ENCODE measurements around the gene RPS2.
"Not testable (repeated sequence)": the region's sequence is repeated elsewhere in the genome, so short reads cannot be mapped to it uniquely, and the experiment has no call there.

The RPS2 gene

DNA sequence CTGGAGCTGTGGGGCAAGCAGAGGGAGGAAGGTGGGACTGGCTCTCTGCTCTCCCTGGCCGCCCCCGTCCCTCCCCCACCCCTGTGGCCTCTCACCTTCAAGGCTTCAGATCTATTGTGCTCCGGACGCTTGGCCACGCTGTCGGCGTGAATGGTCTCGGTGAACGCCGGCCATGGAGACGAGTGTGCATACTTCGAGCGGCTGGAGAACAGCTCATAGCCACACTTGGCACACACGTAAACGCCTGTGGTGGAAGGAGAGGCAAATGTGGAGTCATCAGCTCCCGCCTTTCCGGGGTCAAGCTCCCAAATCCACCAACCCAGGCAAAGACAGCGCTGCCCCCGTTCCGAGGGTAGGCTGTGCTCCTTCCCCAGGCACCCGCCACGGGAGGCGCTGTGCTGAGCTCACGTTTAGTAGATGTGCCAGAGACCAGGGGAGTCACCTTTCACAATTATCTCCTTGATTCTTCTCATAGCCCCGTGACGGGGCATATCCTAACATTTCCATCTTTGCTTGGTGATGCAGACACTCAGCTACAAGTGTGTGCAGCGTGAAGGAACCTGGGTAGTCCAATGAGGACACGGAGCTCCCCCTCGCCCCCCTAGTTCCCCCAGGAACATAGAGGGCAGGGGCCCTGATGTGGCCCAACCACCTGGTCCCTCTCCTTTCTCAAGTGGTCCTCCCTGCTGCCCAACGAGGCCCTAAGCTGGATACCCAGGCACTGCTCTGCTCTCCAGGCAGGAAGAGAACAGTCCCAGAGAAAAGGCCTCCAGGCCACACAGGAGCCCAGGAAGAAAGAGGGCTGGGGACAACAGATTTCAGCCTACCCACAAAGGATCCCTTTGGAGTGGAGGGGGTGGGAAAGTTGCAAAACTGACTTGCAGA lies 23.2 kb downstream of the RPS2 start:
- no peak for DNase-seq

DNA sequence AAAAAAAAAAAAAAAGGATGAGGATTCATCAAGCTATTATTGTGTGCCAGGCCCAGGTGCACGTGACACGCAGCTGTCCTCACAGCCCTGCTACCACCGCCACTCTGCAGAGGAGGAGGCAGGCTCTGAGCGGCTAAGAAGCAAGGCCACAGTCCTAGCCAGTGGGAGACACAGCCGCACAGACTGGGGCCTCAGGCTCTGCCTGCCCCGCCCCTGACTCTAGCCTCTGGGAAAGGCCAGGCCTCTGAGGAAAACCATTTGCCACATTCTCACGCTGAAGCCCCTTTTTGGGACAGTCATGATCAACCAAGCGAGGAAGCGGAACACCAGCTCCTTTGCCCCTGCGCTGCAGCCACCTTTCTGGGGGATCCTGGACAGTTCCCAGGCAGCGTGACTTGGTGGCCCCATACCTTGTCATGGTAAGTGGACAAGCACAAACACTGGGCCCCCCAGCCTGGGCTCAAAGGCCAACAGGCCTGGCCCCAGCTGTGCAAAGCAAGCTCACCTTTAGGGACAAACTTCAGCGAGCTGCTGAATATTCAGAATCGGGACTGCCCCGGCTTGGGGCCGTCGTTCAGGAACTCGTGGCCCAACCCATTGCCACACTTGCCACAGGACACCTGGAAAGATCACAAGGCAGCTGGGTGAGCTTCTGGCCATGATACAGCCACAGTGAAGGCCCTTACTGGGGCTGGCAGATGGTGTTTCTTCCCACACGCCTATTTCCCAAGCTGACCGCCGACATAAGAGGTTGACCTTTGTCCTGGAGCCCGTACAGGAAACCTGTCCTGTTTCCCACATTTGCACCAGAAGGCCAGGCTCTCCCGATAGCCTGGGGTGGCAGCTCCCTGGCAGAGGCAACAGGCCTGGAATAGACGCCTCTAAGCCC lies 24.1 kb downstream of the RPS2 start:
- no peak for DNase-seq

DNA sequence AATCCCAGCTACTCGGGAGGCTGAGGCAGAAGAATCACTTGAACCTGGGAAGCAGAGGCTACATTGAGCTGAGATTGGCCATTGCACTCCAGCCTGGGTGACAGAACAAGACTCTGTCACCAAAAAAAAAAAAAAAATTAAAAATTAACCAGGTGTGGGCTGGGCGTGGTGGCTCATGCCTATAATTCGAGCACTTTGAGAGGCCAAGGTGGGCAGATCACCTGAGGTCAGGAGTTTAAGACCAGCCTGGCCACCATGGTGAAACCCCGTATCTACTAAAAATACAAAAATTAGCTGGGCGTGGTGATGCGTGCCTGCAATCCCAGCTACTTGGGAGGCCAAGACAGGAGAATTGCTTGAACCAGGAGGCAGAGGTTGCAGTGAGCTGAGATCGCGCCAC lies 24.8 kb downstream of the RPS2 start:
- not testable (repeated sequence) for DNase-seq

DNA sequence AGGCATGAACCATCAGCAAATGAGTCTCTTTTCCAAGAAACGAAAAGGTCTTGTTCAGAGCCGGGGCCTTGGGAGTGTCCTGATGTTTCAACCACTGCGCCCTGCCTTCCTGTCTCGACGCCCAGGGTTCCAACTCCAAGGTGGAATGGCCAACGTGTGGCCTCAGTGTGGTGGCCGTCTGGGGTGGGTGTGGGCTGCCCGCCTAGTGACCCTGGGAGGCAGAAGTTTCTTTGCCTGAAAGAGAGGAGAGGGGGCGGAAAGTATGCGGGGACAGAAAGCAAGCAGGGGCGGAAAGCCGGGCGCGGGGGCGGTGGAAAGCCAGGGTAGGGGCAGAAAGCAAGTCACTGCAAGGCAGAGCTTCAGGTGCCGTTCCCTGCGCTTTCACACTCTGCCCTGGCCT lies 25.7 kb downstream of the RPS2 start:
- no peak for DNase-seq

DNA sequence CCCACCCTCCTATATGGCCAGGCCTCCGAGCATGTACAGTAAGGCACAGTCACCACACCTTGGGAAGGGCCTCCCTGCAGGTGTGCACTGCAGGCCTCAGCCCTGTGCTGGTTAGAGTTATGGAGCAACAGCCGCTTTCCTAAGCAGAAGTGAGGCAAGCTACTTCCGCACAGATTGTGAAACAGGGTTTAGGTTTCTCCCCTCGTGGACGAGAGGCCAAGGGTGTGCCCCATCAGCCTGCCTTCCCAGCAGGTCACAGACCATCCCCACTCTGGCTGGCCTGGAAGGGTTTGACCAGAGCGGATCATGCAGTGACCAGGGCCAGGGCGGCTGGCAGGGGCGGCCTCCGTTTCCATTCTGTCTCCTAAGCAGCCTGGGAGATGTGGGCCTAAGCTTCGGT lies 26.3 kb downstream of the RPS2 start:
- no peak for DNase-seq

DNA sequence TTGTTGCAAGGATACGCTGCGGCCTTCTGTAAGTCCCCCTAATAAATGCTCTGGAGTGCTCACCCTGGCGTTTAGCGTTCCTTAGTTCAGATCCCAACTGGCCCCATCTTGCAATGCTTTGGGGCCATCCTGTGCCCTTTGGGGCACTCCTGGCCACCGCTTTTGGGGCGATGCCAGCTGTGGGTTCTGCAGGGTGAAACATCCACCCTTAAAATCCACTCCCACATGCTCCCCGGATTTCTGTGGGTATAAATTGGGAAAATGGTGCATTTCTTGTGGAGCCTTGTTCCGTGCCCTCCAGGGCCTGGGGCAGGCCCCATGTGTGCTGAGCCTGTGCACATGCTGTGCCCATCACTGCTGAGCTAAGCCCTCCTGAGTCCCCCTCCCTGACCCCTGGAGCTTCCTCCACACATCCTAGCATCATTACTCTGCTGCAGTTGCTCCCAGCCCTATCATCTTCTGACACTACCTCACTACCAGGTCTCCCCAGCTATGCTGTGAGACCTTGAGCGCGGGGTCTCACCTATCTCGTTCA lies 27.6 kb downstream of the RPS2 start:
- no peak for DNase-seq

DNA sequence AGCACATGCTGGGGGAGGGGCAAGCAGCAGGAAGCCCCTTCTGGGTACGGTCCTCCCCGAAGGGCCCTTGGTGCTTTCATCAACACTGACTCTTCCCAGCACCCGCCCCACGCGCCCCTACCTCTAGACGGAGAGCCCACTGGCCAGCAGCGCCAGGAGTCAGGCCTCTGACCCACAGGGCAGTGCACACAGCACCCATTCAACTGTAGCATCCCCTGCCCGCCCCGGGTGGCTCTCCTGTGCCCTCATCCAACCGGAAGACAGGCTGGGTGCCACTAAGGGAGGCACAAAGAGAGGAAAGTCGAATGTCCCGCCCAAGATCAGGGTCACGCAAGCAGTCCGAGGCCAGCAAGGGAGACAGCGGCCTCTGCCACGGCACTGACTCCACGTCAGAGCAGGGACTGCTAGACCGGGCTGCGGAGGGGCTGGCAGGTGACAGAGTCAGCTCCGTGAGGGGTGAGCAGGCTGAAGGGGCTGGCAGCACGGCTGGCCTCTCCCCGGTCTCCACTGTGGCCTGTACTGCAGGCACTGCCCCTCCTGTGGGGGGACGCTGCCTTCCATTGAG lies 31.4 kb downstream of the RPS2 start:
- no peak for DNase-seq

DNA sequence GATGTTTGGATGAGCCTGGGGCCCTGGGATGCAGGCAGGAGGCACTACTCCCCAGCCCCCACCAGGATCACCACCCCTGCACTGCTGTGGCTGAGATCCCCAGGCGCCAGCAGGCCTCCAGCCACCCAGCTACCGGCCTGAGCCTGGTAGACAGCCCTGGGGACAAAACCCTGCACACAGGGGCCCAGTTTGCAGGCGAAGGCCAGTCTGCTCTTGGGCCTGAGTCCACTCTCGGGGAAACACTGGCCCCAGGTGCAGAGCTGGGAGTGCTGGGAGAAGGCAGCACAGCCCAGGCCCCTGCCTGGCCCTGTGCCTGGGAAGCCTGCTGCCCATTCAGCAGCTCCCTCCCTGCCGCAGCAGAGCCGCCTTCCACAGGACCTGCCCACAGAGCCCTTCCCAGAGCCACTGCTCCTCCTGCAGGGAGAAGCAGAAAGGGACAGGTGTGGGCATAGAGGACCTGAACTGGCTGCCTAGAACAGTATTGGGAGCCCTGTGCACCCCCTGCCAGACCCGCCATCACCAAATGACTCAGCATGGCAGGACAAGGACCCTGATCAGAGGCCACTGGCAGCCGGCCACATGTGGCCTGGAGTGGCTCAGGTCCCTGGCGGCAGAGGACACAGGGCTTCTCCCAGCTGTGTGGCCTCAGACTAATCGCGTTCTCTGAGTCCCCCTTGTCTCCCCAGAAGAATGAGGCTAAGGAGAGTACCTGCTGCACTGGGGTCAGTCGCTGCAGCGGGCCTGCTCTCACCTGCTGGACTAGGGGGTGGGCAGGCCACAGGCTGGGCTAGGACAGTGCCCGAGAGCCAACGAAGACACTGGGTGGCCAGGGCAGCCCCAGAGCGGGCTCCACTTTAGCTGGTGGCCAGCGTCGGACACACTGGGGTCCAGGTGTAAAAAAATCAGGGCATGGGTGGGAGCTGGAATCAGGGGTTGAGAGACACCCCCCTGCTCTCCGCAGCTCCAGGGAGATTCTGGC lies 32.3 kb downstream of the RPS2 start:
- no peak for DNase-seq

DNA sequence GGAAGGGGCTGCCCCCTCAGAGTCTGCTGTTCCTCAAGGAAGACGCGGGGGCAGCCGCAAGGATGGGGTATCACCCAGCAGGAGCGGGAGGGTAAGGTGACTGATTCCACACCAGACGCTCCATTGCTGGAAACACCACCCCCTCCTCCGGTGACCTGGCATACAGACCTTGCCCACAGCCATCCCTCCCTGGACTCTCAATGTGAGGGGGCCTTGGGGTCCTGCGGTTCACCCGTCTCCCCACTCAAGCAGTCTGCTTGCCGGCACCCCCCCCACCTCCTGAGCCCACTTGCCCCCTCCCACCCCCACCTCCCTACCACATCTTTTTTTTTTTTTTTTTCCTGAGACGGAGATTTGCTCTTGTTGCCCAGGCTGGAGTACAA lies 34.3 kb downstream of the RPS2 start:
- DNase-seq: no peak

DNA sequence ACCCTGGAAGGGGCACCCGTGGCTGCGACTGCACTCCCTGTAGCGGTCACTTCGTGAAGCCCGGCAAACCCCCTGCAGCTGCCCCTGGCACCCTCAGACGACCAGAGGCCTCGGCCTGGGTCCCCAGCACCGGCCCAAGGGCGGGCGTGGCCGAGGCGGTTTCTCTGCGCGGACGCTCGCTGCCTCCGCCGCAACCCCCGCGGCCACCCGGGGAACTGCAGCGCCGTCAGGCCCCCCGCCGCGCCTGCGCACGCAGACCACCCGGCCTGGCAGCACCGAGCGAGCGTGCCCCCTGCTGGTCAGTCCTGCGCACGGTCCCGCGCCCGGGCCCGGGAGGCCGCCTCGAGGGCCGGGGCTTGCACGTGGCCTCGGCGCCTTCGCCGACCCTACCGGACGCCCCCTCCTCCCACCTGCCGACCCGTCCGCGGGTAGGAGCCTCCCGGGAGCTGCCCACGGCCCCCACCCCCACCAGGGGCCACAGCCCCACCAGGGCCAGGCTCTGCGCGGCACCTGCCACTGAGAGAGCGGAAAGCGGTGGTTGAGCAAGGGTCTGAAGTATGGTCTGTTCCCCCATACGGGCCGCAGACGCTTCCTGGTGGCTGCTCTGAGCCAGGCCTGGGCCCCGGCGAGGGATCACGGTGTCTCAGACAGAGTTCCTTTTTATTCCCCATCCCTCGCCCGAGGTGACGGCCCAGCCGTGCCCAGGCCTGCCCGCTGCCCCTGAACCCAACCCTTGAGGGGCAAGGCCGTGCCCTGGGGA lies 34.9 kb downstream of the RPS2 start:
- DNase-seq: no peak

DNA sequence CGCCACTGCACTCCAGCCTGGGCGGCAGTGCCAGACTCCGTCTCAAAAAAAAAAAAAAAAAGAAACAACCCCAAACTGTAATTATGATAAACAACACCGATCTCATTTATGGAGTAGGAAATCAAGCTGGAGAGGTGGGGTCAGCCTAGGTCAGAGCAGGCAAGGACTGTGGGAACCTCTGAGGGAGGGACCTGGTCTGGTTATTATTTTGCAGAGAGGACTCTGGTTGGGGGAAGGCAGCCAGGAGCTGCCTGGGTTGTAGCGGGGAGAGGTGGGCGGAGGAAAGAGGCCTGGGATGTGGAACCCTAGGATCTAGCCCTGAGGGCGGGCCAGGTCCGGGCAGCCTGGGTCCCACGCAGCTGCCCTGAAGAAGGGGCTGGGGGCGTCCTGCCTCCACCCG lies 35.5 kb downstream of the RPS2 start:
- no peak for DNase-seq

DNA sequence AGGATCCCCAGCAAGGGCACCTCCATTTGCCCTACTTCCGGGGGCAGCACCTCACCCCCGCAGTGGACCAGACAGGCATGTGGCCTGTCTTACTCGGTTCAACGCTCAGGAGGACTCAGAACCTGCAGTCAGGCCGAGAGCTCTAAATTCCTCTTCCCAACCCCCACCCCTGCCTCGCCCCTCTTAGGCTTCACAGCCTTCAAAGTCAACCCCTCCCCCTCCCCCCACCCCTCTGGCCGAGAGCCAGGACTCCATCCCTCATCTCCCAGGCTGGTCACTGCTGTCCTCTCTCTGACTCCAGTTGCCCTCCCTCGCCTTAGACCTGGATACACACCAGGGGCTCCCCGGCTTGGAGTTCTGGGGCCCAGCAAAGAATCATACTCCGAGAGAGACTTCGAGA lies 38.4 kb downstream of the RPS2 start:
- no peak for DNase-seq

DNA sequence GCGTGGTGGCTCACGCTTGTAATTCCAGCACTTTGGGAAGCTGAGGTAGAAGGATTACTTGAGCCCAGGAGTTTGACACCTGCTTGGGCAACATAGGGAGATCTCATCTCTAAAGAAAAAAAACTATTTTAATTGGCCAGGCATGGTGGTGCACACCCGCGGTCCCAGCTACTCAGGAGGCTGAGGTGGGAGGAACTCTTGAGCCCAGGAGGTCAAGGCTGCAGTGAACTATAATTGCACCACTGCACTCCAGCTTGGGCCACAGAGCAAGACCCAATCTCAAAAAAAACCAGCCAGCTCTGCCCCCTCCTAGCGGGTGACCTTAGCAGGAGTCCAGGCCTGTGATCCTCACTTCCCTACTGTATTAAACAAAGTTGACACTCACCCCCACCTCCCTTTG lies 40.5 kb downstream of the RPS2 start:
- DNase-seq: no peak

DNA sequence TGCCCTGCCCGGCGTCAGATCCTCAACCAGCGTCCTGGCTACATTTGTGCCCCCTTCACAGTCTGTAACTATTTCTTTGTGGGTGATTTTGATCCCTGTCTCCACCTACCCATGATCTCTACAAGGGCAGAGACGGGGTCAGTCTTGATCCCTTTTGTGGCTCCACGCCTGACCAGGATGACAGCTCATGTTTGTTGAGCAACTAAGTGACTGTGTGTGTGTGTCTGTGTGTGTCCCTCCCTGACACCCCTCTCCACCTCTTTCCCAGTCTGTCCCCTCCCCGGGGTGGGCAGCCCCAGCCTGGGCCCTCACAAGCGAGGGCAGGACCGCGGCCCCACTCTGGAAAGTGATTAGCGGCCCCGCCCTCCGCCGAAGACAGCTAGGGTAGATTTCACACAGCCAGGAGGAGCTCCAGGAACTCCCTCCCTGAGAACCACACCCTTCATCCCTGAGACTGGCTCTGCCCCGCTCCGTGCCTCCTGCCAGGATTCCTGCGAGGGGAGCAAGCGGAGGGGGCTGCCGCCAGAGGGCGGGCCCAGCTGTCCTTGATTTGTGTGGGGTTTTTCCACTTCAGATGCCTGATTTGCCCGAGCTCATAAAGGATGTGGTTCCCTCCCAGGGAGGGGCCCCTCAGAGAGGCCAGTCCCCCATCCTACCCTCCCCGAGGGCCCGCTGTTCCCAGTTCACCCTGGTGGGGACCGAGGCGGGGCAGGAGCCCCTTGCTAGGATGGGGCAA lies 41.2 kb downstream of the RPS2 start:
- DNase-seq: no peak

DNA sequence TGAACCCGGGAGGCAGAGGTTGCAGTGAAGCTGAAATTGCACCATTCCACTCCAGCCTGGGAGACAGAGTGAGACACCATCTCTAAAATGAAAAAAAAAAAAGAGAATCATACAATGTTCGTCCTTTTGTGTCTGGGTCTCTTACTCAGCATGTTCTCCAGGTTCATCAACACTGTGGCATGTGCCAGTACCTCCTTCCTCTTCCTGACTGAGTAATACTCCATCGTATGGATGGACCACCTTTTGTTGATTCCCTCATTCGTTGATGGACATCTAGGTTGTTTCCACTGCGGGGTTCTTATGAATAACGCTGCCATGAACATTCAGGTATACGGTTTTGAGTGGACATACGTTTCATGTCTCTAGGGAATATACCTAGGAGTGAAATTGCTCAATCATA lies 42.3 kb downstream of the RPS2 start:
- no peak for DNase-seq

DNA sequence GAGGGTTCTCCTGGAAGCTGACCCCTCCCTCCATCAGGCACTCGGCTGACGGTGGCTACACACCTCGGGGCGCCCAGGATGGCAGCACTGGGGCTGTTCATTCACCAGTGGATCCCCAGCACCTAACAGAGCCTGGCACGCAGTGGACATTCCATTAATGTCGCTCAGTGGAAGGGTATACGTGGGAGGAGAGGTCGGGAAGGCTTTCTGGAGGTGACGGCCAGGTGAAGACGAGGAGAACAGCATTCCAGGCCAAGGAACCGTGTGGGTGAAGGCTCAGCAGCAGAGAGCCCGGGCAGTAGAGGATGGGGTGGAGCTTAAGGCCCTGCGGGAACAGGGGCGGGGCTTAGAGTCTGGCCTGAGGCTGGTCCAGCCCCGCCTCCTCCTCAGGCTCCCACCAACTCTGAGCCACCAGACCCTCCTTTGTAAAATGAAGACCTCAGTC lies 43.9 kb downstream of the RPS2 start:
- no peak for DNase-seq

DNA sequence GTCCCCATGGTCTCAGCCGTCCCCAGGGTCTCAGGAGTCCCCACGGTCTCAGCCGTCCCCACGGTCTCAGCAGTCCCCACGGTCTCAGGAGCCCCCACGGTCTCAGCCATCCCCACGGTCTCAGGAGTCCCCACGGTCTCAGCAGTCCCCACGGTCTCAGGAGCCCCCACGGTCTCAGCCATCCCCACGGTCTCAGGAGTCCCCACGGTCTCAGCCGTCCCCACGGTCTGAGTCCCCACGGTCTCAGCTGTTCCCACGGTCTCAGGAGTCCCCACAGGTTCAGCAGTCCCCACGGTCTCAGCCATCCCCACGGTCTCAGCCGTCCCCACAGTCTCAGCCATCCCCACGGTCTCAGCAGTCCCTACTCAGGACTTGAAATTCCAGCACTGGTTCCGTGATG lies 44.5 kb downstream of the RPS2 start:
- not testable (repeated sequence) for DNase-seq

DNA sequence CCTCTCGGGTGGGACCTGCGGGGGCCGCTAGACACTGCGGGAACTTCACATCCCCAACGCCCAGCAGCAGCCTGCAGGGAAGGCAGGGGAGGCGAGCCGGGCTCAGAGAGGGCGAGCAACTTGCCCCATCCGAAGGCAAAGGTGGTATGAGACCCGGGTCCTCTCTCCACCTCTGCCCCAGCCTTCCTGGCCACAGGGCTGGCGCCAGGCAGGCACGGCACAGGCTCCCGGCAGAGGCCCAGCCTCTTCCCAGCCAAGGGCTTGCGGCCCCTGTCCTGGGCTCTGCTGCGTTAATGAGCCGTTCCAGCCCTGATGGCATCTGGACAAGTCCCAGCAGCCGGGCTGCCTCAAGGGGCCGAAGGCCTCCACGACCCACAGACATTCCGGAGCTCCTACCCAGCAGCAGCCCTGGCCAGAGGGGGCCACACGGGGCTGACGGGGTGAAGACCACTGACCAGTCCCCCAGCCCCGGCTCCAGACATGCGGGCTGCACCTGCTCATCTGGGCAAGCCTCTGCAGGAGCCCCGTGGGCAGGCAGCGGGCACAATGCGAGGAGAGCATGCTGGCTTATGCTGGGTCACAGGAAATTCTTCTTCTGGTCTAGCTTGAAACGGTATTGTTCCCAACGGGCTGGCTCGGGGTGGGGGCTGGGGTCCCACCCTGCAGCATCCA lies 45.2 kb downstream of the RPS2 start:
- DNase-seq: no peak

DNA sequence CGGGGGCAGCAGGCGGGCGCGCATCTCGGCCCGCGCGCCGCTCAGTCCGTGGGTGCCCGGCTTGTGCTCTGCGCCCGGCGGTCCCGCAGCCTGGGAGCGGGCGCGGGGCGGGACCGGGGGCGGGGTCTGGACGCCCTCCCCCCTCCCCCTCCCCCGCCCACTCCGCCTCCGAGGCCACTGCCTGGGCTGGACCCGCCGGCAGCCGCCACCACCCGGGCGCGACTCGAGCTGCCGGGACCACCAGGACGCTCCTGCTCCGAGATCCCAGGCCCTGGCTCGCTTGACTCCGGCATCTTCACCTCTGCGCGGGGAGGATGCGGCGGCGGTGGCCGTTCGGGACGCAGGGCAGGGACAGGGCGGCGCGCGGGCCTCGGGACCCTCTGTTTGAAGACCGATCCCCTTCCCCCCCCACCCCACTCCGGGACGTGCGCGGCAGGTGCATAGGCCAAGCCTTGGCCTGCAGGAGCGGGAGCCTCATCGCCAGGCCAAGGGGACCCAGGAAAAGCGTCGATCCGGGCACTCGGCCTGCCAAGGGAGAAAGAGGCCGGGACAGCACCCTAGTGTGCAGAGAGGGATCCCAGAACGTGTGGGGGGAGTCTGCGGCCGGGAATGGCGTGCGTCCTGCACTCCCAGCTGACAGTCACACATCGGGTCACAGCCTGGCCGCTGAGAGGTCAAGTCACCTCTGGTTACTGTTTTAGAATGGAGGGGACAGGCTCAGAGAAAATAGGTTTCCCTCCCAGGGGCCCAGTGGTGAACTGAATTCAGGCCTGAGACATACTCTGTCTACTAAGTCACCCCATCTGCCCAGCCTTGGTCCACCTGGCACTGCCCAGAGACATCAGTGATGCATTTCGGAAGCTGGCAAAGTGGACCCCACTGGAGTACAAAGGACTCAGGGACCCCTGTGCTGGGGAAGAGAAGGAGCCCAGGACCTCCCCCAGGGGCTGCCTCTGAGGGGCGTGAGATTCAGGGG lies 46.0 kb downstream of the RPS2 start, which contains the start of gene HS3ST6:
Gene HS3ST6, minus strand, starts transcription at position 65 of the 976 bp plus-strand sequence. CDS start 92 bp downstream, outside the sequence.
- DNase-seq: no peak

All from NCI-H2081 treated with DMSO at 0.1 percent for 48 hours (cell line).